LHCN-M2 (cell line): ENCODE measurements around the gene BFSP2. TPM values are rescaled to one million over a fixed set of nuclear protein-coding genes. Genes with fewer than 3 reads are reported as not detected.
"Not testable (repeated sequence)": the region's sequence is repeated elsewhere in the genome, so short reads cannot be mapped to it uniquely, and the experiment has no call there.

Experiments
- DNase-seq: peaks from one replicate; pipeline ENCODE4 v3.0.0-alpha.2; 2012; ENCODE audit warnings: low read depth
- total RNA-seq: library from RNA; depleted of rRNA; stranded (reverse); fragments of >200 nt; gene quantifications from 2 replicates; pipeline ENCODE4 v1.2.3, GENCODE V29; 2014; rRNA removed

Gene BFSP2
- total RNA-seq, 1 experiment from 2014 or later: not detected

DNA sequence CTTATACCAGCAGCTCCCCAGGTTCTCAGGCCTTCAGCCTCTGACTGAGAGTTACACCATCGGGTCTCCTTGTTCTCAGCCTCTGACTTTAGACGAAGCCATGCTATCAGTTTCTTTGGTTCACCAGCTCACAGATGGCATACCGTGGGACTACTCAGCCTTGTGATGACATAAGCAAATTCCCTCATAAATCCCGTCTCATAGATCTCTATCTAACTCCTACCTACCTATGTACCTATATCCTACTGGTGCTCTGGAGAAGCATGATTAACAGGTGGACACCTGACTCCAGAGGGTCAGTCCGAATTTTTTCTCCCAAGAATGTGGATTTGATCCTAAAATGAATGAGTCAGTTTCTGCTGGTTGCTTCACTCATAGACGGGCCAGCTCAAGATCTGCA, 114.6 kb downstream of the BFSP2 start:
- DNase-seq: no peak

GRCh38 chr3:133515127-133515526, 115.3 kb downstream of the BFSP2 start:
- no peak for DNase-seq

- DNase-seq: no peak
Observed at GRCh38 chr3:133520286-133520685, 120.4 kb downstream of the BFSP2 start.

GRCh38 chr3:133520938-133521337, 121.1 kb downstream of the BFSP2 start:
- not testable (repeated sequence) for DNase-seq

DNA sequence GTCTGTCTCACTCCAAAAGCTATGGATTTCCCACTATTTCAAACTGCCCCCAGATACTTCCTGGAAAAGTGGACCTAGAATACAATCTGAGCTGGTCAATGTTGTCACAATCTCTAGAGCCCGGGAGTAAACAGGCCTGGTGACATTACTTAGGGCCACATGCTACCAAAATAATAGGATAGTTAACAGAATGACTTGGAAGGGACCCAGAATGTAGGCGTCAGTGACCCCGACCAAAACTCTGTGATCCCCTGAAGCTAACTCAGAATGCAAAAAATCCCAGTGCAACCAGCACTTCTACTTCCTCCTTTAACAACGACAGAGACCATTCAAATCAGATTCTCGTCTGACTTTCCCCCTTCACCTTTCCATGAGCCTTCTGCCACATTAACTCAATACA, 122.1 kb downstream of the BFSP2 start:
- DNase-seq: no peak

GRCh38 chr3:133523758-133524157, 123.9 kb downstream of the BFSP2 start:
- DNase-seq: not testable (repeated sequence)

Other genes starting within 250 kb of the BFSP2 start
- 166 and 176 TPM in 2 replicates for gene CDV3, start 173.6 kb downstream of the BFSP2 start, total RNA-seq